Lung (tissue), 12 donors: ENCODE results near the gene HEATR3. TPM values are rescaled to one million over a fixed set of nuclear protein-coding genes. Genes with fewer than 3 reads are reported as not detected.

Experiments
- ATAC-seq: fragments of 200-7000 bp; cut with Tn5 transposase; one replicate; pipeline ENCODE4 v1.9.1; 2020; ENCODE audit warnings: moderate number of reproducible peaks; ENCODE audit not compliant: insufficient read depth, low FRiP score
- DNase-seq, 3 donors: peaks; one replicate each; pipeline ENCODE4 v3.0.0-alpha.2; 2013 to 2017
- H3K27ac ChIP-seq, 2 donors: one replicate each; pipeline ENCODE4 v1.5.1; 2013; ENCODE audit warnings: mild to moderate bottlenecking in 2 of 2, moderate library complexity in 2 of 2, control low read depth in 1 of 2, inconsistent platforms in 1 of 2, low read depth in 1 of 2, low read length in 1 of 2
- H3K27me3 ChIP-seq, 3 donors: one replicate each; pipeline ENCODE4 v1.5.1; 2013; ENCODE audit warnings: low read length in 2 of 3; ENCODE audit not compliant: control insufficient read depth in 3 of 3, insufficient read depth in 3 of 3
- H3K36me3 ChIP-seq, 4 donors: one replicate each; pipeline ENCODE4 v1.5.1; 2013; ENCODE audit warnings: low read length in 4 of 4, mild to moderate bottlenecking in 1 of 4, moderate library complexity in 1 of 4; ENCODE audit not compliant: control insufficient read depth in 4 of 4, insufficient read depth in 4 of 4
- H3K4me1 ChIP-seq, 5 donors: one replicate each; pipeline ENCODE4 v1.5.1; 2013; ENCODE audit warnings: low read length in 5 of 5, mild to moderate bottlenecking in 2 of 5, moderate library complexity in 1 of 5; ENCODE audit not compliant: control insufficient read depth in 5 of 5, insufficient read depth in 5 of 5
- H3K4me3 ChIP-seq: one replicate; pipeline ENCODE4 v1.5.1; 2013; ENCODE audit warnings: mild to moderate bottlenecking, control low read depth, moderate library complexity
- H3K9ac ChIP-seq, 2 donors: one replicate each; pipeline ENCODE4 v1.5.1; 2013; ENCODE audit warnings: low read length in 2 of 2, control low read depth in 1 of 2; ENCODE audit not compliant: insufficient read depth in 1 of 2
- H3K9me3 ChIP-seq, 4 donors: one replicate each; pipeline ENCODE4 v1.5.1; 2013; ENCODE audit warnings: low read length in 3 of 4, mild to moderate bottlenecking in 1 of 4, moderate library complexity in 1 of 4; ENCODE audit not compliant: control insufficient read depth in 4 of 4, insufficient read depth in 3 of 4
- CTCF ChIP-seq: IDR thresholded peaks from 2 replicates; pipeline ENCODE4 v1.5.1; 2012; ENCODE audit warnings: mild to moderate bottlenecking; ENCODE audit errors: control extremely low read depth, extremely low read depth
- WGBS, 2 donors: extraction: QIAGEN DNeasy Blood & Tissue Kit; methylation state at CpG; one replicate each; pipeline ENCODE4 v1.1.7; 2013; 5-methylcytosine and 5-hydroxymethylcytosine counted together
- polyA plus RNA-seq, 2 donors: library from polyadenylated mRNA; stranded (reverse); fragments of 200-250 nt; gene quantifications; one replicate each; pipeline ENCODE4 v1.2.1, GENCODE V29; 2013
- total RNA-seq, 2 donors: library from RNA; depleted of rRNA in 1 of 2; stranded (reverse); fragments of >200 nt in 1 of 2; gene quantifications; one replicate each; pipeline ENCODE4 v1.2.1, GENCODE V29; 2014 to 2021
- donor health status: control.
- donor health status: control.
- donor health status: Bipolar disorder and iron deficiency.
- donor health status: healthy.
- donor health status: DM: yes; HTN: yes; CAD: no.

HEATR3 gene
- total and polyA plus RNA-seq, 4 donors, result 8.7 to 29.9 (median 14.1) TPM

- H3K27ac ChIP-seq, result no peak overlapping the region
- no peaks in the 10 kb centered on the region for H3K27me3 ChIP-seq
- no peak for DNase-seq
- no peak overlapping the region for H3K4me3 ChIP-seq
- H3K9ac ChIP-seq, result no peak overlapping the region
- WGBS, 2 donors, result 54 to 93% methylated on average over 1 of the region's 1 CpG
- peaks cover 0 to 3% (median 1%) of the 10 kb centered on the region in 4 donors for H3K9me3 ChIP-seq
- no peak for TF ChIP-seq CTCF
- no peak for ATAC-seq
- H3K4me1 ChIP-seq, result peaks cover 0 to under 1% (median 0%) of the 10 kb centered on the region in 5 donors
- no peaks in the 10 kb centered on the region for H3K36me3 ChIP-seq
Observed at GRCh38 chr16:50061326-50061725, 4.4 kb upstream of the HEATR3 start.

GRCh38 chr16:50065241-50065623 is 538 bp upstream of the HEATR3 start:
- H3K27me3 ChIP-seq, result no peaks in the 10 kb centered on the region
- H3K4me1 ChIP-seq, result peaks cover 0 to 14% (median 6%) of the 10 kb centered on the region in 5 donors
- H3K9me3 ChIP-seq, result no peaks in the 10 kb centered on the region
- 84 to 86% methylated on average over 8 of the region's 8 CpGs for WGBS, 2 donors
- no peak overlapping the region for H3K4me3 ChIP-seq
- no peak for TF ChIP-seq CTCF
- DNase-seq, result no peak
- H3K27ac ChIP-seq, result no peak overlapping the region
- no peak for ATAC-seq
- peaks cover 0 to 8% (median 2%) of the 10 kb centered on the region in 4 donors for H3K36me3 ChIP-seq
- peak overlapping the region in 1 of 2 donors; percentile 57 for H3K9ac ChIP-seq

- Histone ChIP-seq H3K36me3 (peaks cover 0 to 12% (median 2%) of the 10 kb centered on the region in 4 donors), H3K4me1 (peaks cover 0 to 14% (median 6%) of the 10 kb centered on the region in 5 donors), H3K27ac (peak overlapping the region; percentile 96 to 98), H3K27me3 (no peaks in the 10 kb centered on the region), H3K9me3 (no peaks in the 10 kb centered on the region), H3K9ac (peak overlapping the region; percentile 2 to 43), H3K4me3 (peak overlapping the region; percentile 86)
- WGBS, 2 donors, result 24 to 30% methylated on average over 31 to 34 of the region's 34 CpGs
- DNase-seq (no peak), ATAC-seq (no peak)
- TF ChIP-seq CTCF, result no peak
Observed at GRCh38 chr16:50066482-50067289, 916 bp downstream of the HEATR3 start.
